Fibroblast of lung (primary cell): Measurements from ENCODE around the gene RITA1. TPM values are rescaled to one million over a fixed set of nuclear protein-coding genes. Genes with fewer than 3 reads are reported as not detected.

Source experiments
- DNase-seq, 2 donors: peaks; one replicate each; pipeline versions ENCODE4 v3.0.0 to v3.0.0-alpha.2; 2010; ENCODE audit warnings: low read depth in 2 of 2
- H2AFZ ChIP-seq: 2 replicates; pipeline ENCODE4 v1.5.1; 2012; ENCODE audit warnings: low read length, control low read depth, inconsistent platforms
- H3K27ac ChIP-seq: 2 replicates; pipeline ENCODE4 v1.5.1; 2011; ENCODE audit warnings: low read length, control low read depth; ENCODE audit not compliant: insufficient read depth
- H3K27me3 ChIP-seq: 2 replicates; pipeline ENCODE4 v1.5.1; 2011; ENCODE audit warnings: mild to moderate bottlenecking, low read length; ENCODE audit not compliant: control insufficient read depth, insufficient read depth
- H3K36me3 ChIP-seq: 2 replicates; pipeline ENCODE4 v1.5.1; 2011; ENCODE audit warnings: low read length; ENCODE audit not compliant: control insufficient read depth, insufficient read depth
- H3K4me1 ChIP-seq: 2 replicates; pipeline ENCODE4 v1.5.1; 2011; ENCODE audit warnings: low read length; ENCODE audit not compliant: control insufficient read depth, insufficient read depth; ENCODE audit errors: extremely low read depth
- H3K4me2 ChIP-seq: 2 replicates; pipeline ENCODE4 v1.5.1; 2011; ENCODE audit warnings: low read length, control low read depth; ENCODE audit not compliant: insufficient read depth; ENCODE audit errors: extremely low read depth
- H3K4me3 ChIP-seq, 4 experiments: fragments of 200-600 bp in 1 of 4; sonication (generic) in 1 of 4; replicated peaks in 1 of 4; 2 replicates each; pipeline ENCODE4 v1.5.1; 2011 to 2016; ENCODE audit warnings: low read length in 4 of 4, low read depth in 3 of 4, mild to moderate bottlenecking in 3 of 4, control low read depth in 2 of 4, inconsistent platforms in 1 of 4, mixed read lengths in 1 of 4; ENCODE audit not compliant: insufficient read depth in 1 of 4; ENCODE audit errors: control extremely low read depth in 1 of 4
- H3K79me2 ChIP-seq: 2 replicates; pipeline ENCODE4 v1.5.1; 2012; ENCODE audit warnings: mild to moderate bottlenecking, low read length, inconsistent platforms; ENCODE audit not compliant: control insufficient read depth, insufficient read depth
- H3K9ac ChIP-seq: 2 replicates; pipeline ENCODE4 v1.5.1; 2011; ENCODE audit warnings: mild to moderate bottlenecking, low read length, control low read depth; ENCODE audit not compliant: insufficient read depth
- H3K9me3 ChIP-seq: 2 replicates; pipeline ENCODE4 v1.5.1; 2012; ENCODE audit warnings: low read depth, low read length; ENCODE audit not compliant: control insufficient read depth, insufficient read depth
- H4K20me1 ChIP-seq: 2 replicates; pipeline ENCODE4 v1.5.1; 2011; ENCODE audit warnings: low read length; ENCODE audit not compliant: control insufficient read depth, insufficient read depth; ENCODE audit errors: extremely low read depth
- CTCF ChIP-seq, 2 donors: IDR thresholded peaks in 1 of 2; conservative IDR thresholded peaks in 1 of 2; 1 replicate in 1 of 2; 2 replicates in 1 of 2; pipeline ENCODE4 v1.5.1; 2011 to 2012; ENCODE audit warnings: low read length in 2 of 2, control low read depth in 1 of 2, inconsistent platforms in 1 of 2, low read depth in 1 of 2, mild to moderate bottlenecking in 1 of 2
- EZH2 ChIP-seq: IDR thresholded peaks from 2 replicates; pipeline ENCODE4 v1.5.1; 2012; ENCODE audit warnings: low read length, control low read depth, mild to moderate bottlenecking; ENCODE audit errors: missing control alignments
- polyA plus RNA-seq, 2 donors: library from polyadenylated mRNA; depleted of rRNA in 1 of 2; stranded (reverse) in 1 of 2; unstranded in 1 of 2; fragments of >200 nt; gene quantifications; 2 replicates each; pipeline ENCODE4 v1.2.1, GENCODE V29; 2011 to 2012; ENCODE audit warnings: missing spikeins in 1 of 2
- total RNA-seq: library from RNA; depleted of rRNA; stranded (reverse); fragments of >200 nt; gene quantifications from 2 replicates; pipeline ENCODE4 v1.2.1, GENCODE V29; 2014

Gene RITA1
- total and polyA plus RNA-seq, 2 donors (not counting 1 experiment from before 2014, with no cell fraction given): 8.7 to 11.6 TPM

DNA sequence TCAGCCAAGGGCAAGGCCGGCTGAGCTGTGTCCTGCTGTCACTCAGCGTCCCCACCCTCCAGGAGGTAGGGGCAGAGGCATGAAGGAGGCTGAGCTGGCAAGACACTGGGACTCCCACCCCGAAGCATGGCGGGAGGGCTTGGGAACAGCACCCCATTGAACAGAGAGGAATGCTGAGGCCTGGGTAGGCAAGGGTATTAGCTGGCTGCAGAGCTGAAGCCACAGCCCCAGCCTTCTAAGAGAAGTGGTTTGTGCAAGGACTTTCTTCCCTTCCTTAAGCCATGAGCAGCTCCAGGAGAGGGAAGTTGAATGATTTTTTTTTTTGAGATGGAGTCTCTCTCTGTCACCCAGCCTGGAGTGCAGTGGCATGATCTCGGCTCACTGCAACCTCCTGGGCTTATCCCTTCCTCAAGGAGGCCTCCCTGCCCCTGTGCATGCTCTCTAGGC, 42.6 kb upstream of the RITA1 start:
- Histone ChIP-seq H3K4me1 (no peaks in the 10 kb centered on the region), H3K9me3 (no peaks in the 10 kb centered on the region), H3K9ac (no peak overlapping the region), H3K4me2 (no peak overlapping the region), H3K4me3 (no peak overlapping the region), H2AFZ (no peak overlapping the region), H3K27ac (no peak overlapping the region), H3K79me2 (no peaks in the 10 kb centered on the region), H3K36me3 (no peaks in the 10 kb centered on the region), H4K20me1 (no peaks in the 10 kb centered on the region), H3K27me3 (no peaks in the 10 kb centered on the region)
- DNase-seq: no peak
- TF ChIP-seq CTCF (conservative IDR thresholded peaks at IDR 0.05 in 1 of 2, IDR thresholded peaks at IDR 0.05 in 1 of 2; ENCODE audit: low read depth in 1 of 2, low read length in 2 of 2) (no peak), EZH2 (no peak)

DNA sequence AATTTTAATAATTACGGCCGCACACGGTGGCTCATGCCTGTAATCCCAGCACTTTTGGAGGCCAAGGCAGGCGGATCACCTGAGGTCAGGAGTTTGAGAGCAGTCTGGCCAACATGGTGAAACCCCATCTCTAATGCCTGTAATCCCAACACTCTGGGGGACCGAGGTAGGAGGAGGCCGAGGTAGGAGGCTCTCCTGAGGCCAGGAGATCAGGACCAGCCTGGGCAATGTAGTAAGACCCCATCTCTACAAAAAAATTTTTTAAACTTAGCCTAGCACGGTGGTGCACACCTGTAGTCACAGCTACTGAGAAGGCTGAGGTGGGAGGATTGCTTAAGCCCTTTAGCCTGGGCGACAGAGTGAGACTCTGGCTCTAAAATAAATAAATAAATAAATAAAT, 41.6 kb upstream of the RITA1 start:
- TF ChIP-seq EZH2: no peak
- TF ChIP-seq CTCF (conservative IDR thresholded peaks at IDR 0.05 in 1 of 2, IDR thresholded peaks at IDR 0.05 in 1 of 2; ENCODE audit: low read depth in 1 of 2, low read length in 2 of 2): no peak
- no peak overlapping the region for H3K9ac ChIP-seq
- no peak overlapping the region for H3K4me2 ChIP-seq
- H4K20me1 ChIP-seq: no peaks in the 10 kb centered on the region
- H3K27me3 ChIP-seq: no peaks in the 10 kb centered on the region
- no peak for DNase-seq
- H3K27ac ChIP-seq: no peak overlapping the region
- no peaks in the 10 kb centered on the region for H3K79me2 ChIP-seq
- H3K4me3 ChIP-seq: no peak overlapping the region
- no peak overlapping the region for H2AFZ ChIP-seq
- H3K9me3 ChIP-seq: no peaks in the 10 kb centered on the region
- H3K36me3 ChIP-seq: no peaks in the 10 kb centered on the region
- H3K4me1 ChIP-seq: no peaks in the 10 kb centered on the region

DNA sequence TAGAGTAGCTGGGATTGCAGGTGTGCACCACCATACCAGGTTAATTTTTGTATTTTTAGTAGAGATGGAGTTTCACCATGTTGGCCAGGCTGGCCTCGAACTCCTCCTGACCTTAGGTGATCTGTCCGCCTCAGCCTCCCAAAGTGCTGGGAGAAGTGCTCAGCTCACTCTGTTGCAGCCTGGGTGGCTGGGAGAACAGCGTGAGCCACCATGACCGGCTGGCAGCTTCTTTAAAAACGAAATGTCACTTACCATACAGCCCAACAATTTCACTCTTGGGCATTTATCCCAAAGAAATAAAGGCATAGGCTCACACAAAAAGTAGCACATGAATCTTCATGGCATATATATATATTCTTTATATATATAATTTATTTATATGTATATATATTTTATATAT, 40.7 kb upstream of the RITA1 start:
- H3K9ac ChIP-seq: no peak overlapping the region
- no peak for DNase-seq
- H3K9me3 ChIP-seq: no peaks in the 10 kb centered on the region
- no peaks in the 10 kb centered on the region for H4K20me1 ChIP-seq
- H3K4me1 ChIP-seq: peaks cover 3% of the 10 kb centered on the region
- H3K27ac ChIP-seq: no peak overlapping the region
- H3K79me2 ChIP-seq: no peaks in the 10 kb centered on the region
- H3K4me2 ChIP-seq: no peak overlapping the region
- H3K4me3 ChIP-seq: no peak overlapping the region
- no peak overlapping the region for H2AFZ ChIP-seq
- no peaks in the 10 kb centered on the region for H3K27me3 ChIP-seq
- H3K36me3 ChIP-seq: no peaks in the 10 kb centered on the region
- TF ChIP-seq CTCF (conservative IDR thresholded peaks at IDR 0.05 in 1 of 2, IDR thresholded peaks at IDR 0.05 in 1 of 2; ENCODE audit: low read depth in 1 of 2, low read length in 2 of 2) (no peak), EZH2 (no peak)
